DOHH2 (cell line): ENCODE measurements around the gene MARS1.

Experiments
- H3F3A ChIP-seq: fragments of 200-600 bp; sonication (generic), shearing (Covaris generic); 2 replicates; pipeline ENCODE4 v1.6.0; 2016; ENCODE audit warnings: antibody characterized with exemption, mild to moderate bottlenecking; ENCODE audit not compliant: control insufficient read depth, insufficient read depth
- H3K27ac ChIP-seq: fragments of 200-600 bp; sonication (generic); 2 replicates; pipeline ENCODE4 v1.5.1; 2014; ENCODE audit warnings: low read depth, mild to moderate bottlenecking, low read length, moderate library complexity
- H3K27me3 ChIP-seq: fragments of 200-600 bp; sonication (generic); 2 replicates; pipeline ENCODE4 v1.6.1; 2014; ENCODE audit warnings: mild to moderate bottlenecking, low read length, mixed read lengths; ENCODE audit not compliant: control insufficient read depth
- H3K36me3 ChIP-seq: fragments of 200-600 bp; sonication (generic); 2 replicates; pipeline ENCODE4 v1.6.1; 2014; ENCODE audit warnings: mild to moderate bottlenecking, low read length, moderate library complexity, mixed read lengths; ENCODE audit not compliant: control insufficient read depth
- H3K4me1 ChIP-seq: fragments of 200-600 bp; sonication (generic); 2 replicates; pipeline ENCODE4 v1.6.1; 2014; ENCODE audit warnings: mild to moderate bottlenecking, low read length, mixed read lengths; ENCODE audit not compliant: control insufficient read depth
- H3K4me2 ChIP-seq: fragments of 200-600 bp; sonication (generic); 2 replicates; pipeline ENCODE4 v1.6.0; 2014; ENCODE audit warnings: mild to moderate bottlenecking, low read length, moderate library complexity
- H3K4me3 ChIP-seq: fragments of 200-600 bp; sonication (generic); 2 replicates; pipeline ENCODE4 v1.5.1; 2014; ENCODE audit warnings: mild to moderate bottlenecking, low read length, mixed read lengths
- H3K79me2 ChIP-seq: fragments of 200-600 bp; sonication (generic); 2 replicates; pipeline ENCODE4 v1.6.1; 2014; ENCODE audit warnings: mild to moderate bottlenecking, low read length, mixed read lengths; ENCODE audit not compliant: control insufficient read depth
- H3K9me2 ChIP-seq: fragments of 200-600 bp; sonication (generic); replicated peaks from 2 replicates; pipeline ENCODE4 v1.6.1; 2014; ENCODE audit warnings: mild to moderate bottlenecking, low read length, mixed read lengths; ENCODE audit not compliant: control insufficient read depth
- H3K9me3 ChIP-seq: fragments of 200-600 bp; sonication (generic); 2 replicates; pipeline ENCODE4 v1.6.1; 2014; ENCODE audit warnings: antibody characterized with exemption, low read length, mixed read lengths; ENCODE audit not compliant: control insufficient read depth, insufficient read depth
- H4K20me1 ChIP-seq: fragments of 200-600 bp; sonication (generic); 2 replicates; pipeline ENCODE4 v1.6.0; 2014; ENCODE audit warnings: low read depth, mild to moderate bottlenecking, antibody characterized with exemption, low read length, moderate library complexity; ENCODE audit not compliant: control insufficient read depth, insufficient read depth
- CTCF ChIP-seq: fragments of 200-600 bp; sonication (generic); IDR thresholded peaks from one replicate; pipeline ENCODE4 v1.5.1; 2014; ENCODE audit warnings: antibody characterized with exemption, mild to moderate bottlenecking, low read depth, low read length; ENCODE audit not compliant: poor library complexity, severe bottlenecking
- EZH2phosphoT487 ChIP-seq: fragments of 200-600 bp; sonication (generic); IDR thresholded peaks from 2 replicates; pipeline ENCODE4 v1.6.1; 2017; ENCODE audit warnings: borderline replicate concordance, mild to moderate bottlenecking, antibody characterized with exemption, low read length, moderate library complexity, mixed read lengths

Gene MARS1

GRCh38 chr12:57545809-57546437, 58.1 kb downstream of the MARS1 start:
- Histone ChIP-seq H3K27me3 (peaks cover 6% of the 10 kb centered on the region; the same call in 1 of the 2 replicates), H4K20me1 (no peaks in the 10 kb centered on the region), H3K27ac (no peak overlapping the region), H3F3A (peaks cover 9% of the 10 kb centered on the region), H3K4me2 (peak overlapping the region; percentile 90), H3K4me3 (peak overlapping the region; percentile 80), H3K4me1 (peaks cover 35% of the 10 kb centered on the region), H3K9me3 (no peaks in the 10 kb centered on the region), H3K36me3 (peaks cover 24% of the 10 kb centered on the region), H3K9me2 (no peaks in the 10 kb centered on the region), H3K79me2 (peaks cover 31% of the 10 kb centered on the region)
- TF ChIP-seq EZH2phosphoT487 (no peak), CTCF (no peak)

GRCh38 chr12:57546438-57547287, 58.8 kb downstream of the MARS1 start, which contains the start of gene DCTN2:
Gene DCTN2, minus strand, starts transcription at chr12:57547192. Its CDS starts 129 bp downstream, at chr12:57547063.
- Histone ChIP-seq H3K4me3 (peak within 1 kb of the TSS; percentile 80), H3K27me3 (peaks cover 6% of the 10 kb centered on the region; the same call in 1 of the 2 replicates), H4K20me1 (no peaks in the 10 kb centered on the region), H3K36me3 (peaks cover 19% of the 10 kb centered on the region), H3K79me2 (peaks cover 31% of the 10 kb centered on the region), H3K4me2 (peak within 1 kb of the TSS; percentile 90), H3K27ac (peak within 1 kb of the TSS; percentile 11; the same call in 1 of the 2 replicates), H3K9me2 (no peaks in the 10 kb centered on the region), H3K4me1 (peaks cover 35% of the 10 kb centered on the region), H3F3A (peaks cover 9% of the 10 kb centered on the region), H3K9me3 (no peaks in the 10 kb centered on the region)
- TF ChIP-seq EZH2phosphoT487 (no peak), CTCF (no peak)

GRCh38 chr12:57547288-57548012, 59.6 kb downstream of the MARS1 start:
- no peak overlapping the region for H3K27ac ChIP-seq
- peaks cover 17% of the 10 kb centered on the region for H3K36me3 ChIP-seq
- H3F3A ChIP-seq, result peaks cover 9% of the 10 kb centered on the region
- H3K27me3 ChIP-seq, result peaks cover 6% of the 10 kb centered on the region; the same call in 1 of the 2 replicates
- TF ChIP-seq CTCF, result no peak
- TF ChIP-seq EZH2phosphoT487, result no peak
- H4K20me1 ChIP-seq, result no peaks in the 10 kb centered on the region
- H3K4me2 ChIP-seq, result peak overlapping the region; percentile 90
- H3K9me2 ChIP-seq, result no peaks in the 10 kb centered on the region
- peak overlapping the region; percentile 80 for H3K4me3 ChIP-seq
- peaks cover 31% of the 10 kb centered on the region for H3K79me2 ChIP-seq
- no peaks in the 10 kb centered on the region for H3K9me3 ChIP-seq
- H3K4me1 ChIP-seq, result peaks cover 35% of the 10 kb centered on the region
